ENCODE measurements around the gene ZNF213. TPM values are rescaled to one million over a fixed set of nuclear protein-coding genes. Genes with fewer than 3 reads are reported as not detected.

ZNF213 gene
- total and polyA plus RNA-seq, 2 experiments from 2014 or later = 3.4 to 4.0 TPM

DNA sequence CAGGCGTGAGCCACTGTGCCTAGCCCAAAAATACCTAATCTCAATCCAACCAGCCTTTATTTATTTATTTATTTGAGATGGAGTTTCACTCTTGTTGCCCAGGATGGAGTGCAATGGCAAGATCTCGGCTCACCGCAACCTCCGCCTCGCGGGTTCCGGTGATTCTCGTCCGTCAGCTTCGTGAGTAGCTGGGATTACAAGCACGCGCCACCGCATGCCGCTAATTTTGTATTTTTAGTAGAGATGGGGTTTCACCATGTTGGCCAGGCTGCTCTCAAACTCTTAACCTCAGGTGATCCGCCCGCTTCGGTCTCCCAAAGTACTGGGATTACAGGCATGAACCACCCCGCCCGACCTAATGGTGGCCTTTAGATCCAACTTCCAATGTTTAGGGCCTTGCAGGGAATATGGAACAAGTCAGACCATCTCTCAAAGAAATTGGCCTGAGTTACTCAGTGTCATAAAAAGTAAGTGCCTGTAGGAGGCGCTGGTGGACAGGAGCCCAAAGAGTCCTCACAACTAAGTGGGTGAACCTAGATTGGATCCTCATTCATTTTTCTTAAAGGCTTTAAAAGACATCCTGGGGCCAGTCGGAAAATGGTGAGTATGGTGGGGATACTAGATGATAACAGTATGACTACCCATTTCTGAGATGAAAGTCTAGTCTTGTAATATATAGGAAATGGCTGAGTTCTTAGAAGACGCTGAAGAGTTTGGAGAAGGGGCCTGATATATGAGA lies 40.4 kb upstream of the ZNF213 start:
- Histone ChIP-seq H2AFZ (no peak overlapping the region), H4K20me1 (ENCODE audit: insufficient read depth, poor library complexity, severe bottlenecking) (no peaks in the 10 kb centered on the region), H3K27me3 (peaks cover 6% of the 10 kb centered on the region), H3K4me3 (no peak overlapping the region), H3K79me2 (no peaks in the 10 kb centered on the region), H3K27ac (no peak overlapping the region), H3K4me2 (no peak overlapping the region), H3K9me2 (replicated peaks; ENCODE audit: insufficient read depth) (no peaks in the 10 kb centered on the region), H3K4me1 (ENCODE audit: insufficient read depth) (no peaks in the 10 kb centered on the region), H3K9me3 (ENCODE audit: low read depth) (no peaks in the 10 kb centered on the region), H3K36me3 (replicated peaks; ENCODE audit: insufficient read depth, low read depth) (no peaks in the 10 kb centered on the region)
- WGBS (ENCODE audit: low lambda C conversion rate, missing lambda C conversion rate) = 90% methylated on average over 22 of the region's 22 CpGs
- TF ChIP-seq, protein P1, sequence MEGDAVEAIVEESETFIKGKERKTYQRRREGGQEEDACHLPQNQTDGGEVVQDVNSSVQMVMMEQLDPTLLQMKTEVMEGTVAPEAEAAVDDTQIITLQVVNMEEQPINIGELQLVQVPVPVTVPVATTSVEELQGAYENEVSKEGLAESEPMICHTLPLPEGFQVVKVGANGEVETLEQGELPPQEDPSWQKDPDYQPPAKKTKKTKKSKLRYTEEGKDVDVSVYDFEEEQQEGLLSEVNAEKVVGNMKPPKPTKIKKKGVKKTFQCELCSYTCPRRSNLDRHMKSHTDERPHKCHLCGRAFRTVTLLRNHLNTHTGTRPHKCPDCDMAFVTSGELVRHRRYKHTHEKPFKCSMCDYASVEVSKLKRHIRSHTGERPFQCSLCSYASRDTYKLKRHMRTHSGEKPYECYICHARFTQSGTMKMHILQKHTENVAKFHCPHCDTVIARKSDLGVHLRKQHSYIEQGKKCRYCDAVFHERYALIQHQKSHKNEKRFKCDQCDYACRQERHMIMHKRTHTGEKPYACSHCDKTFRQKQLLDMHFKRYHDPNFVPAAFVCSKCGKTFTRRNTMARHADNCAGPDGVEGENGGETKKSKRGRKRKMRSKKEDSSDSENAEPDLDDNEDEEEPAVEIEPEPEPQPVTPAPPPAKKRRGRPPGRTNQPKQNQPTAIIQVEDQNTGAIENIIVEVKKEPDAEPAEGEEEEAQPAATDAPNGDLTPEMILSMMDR (IDR thresholded peaks at IDR 0.05; ENCODE audit: poor library complexity) = peak; percentile 27
- TF ChIP-seq EZH2 (IDR thresholded peaks at IDR 0.05; ENCODE audit: borderline replicate concordance) = no peak
- no peak for DNase-seq (ENCODE audit: low spot score)

DNA sequence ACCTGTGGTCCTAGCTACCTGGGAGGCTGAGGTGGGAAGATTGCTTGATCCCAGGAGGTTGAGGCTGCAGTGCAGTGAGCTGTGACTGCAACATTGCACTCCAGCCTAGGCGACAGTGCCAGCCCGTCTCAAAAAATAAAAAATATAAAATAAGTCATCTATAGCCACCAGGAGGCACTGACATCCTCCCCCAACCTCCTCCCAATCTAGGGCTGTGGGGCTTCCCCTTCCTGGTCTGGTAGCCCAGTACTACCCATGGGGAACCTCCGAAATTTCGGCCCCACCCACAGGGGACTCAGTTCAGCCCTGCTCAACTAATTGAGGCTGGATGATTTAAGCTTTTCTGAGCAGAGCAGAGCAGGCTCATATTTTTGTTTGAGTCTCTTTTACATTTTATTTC lies 39.0 kb upstream of the ZNF213 start:
- H3K79me2 ChIP-seq = no peaks in the 10 kb centered on the region
- no peaks in the 10 kb centered on the region for H3K9me3 ChIP-seq (ENCODE audit: low read depth)
- no peak overlapping the region for H3K4me3 ChIP-seq
- no peak overlapping the region for H3K4me2 ChIP-seq
- DNase-seq (ENCODE audit: low spot score) = no peak
- H3K36me3 ChIP-seq (replicated peaks; ENCODE audit: insufficient read depth, low read depth) = no peaks in the 10 kb centered on the region
- H4K20me1 ChIP-seq (ENCODE audit: insufficient read depth, poor library complexity, severe bottlenecking) = no peaks in the 10 kb centered on the region
- no peak overlapping the region for H2AFZ ChIP-seq
- TF ChIP-seq EZH2phosphoT487 (IDR thresholded peaks at IDR 0.05; ENCODE audit: low read depth, severe bottlenecking, unreplicated experiment) (no peak), EZH2 (IDR thresholded peaks at IDR 0.05; ENCODE audit: borderline replicate concordance) (no peak)
- TF ChIP-seq, protein P1 (IDR thresholded peaks at IDR 0.05; ENCODE audit: poor library complexity) = no peak
- no peak overlapping the region for H3K27ac ChIP-seq
- H3K4me1 ChIP-seq (ENCODE audit: insufficient read depth) = peaks cover 4% of the 10 kb centered on the region
- H3K9me2 ChIP-seq (replicated peaks; ENCODE audit: insufficient read depth) = no peaks in the 10 kb centered on the region
- 72% methylated on average over 4 of the region's 4 CpGs for WGBS (ENCODE audit: low lambda C conversion rate, missing lambda C conversion rate)
- H3K27me3 ChIP-seq = peaks cover 10% of the 10 kb centered on the region

DNA sequence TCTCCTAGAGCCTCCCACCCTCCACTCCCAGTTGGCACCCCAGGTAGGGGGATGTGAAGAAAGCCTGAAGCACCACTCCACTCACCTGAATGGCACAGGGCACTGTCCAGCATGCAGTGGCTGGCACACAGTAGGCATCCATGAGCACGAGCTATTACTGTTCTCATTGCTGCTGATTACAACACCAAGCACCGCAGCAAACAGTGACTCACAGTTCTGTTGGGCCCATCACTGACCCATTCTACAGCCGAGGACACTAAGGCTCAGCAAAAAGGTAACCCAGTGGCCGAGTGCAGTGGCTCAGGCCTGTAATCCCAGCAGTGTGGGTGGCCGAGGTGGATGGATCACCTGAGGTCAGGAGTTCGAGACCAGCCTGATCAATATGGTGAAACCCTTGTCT lies 38.5 kb upstream of the ZNF213 start:
- peaks cover 10% of the 10 kb centered on the region for H3K27me3 ChIP-seq
- no peaks in the 10 kb centered on the region for H4K20me1 ChIP-seq (ENCODE audit: insufficient read depth, poor library complexity, severe bottlenecking)
- no peaks in the 10 kb centered on the region for H3K79me2 ChIP-seq
- H3K4me1 ChIP-seq (ENCODE audit: insufficient read depth) = peaks cover 4% of the 10 kb centered on the region
- DNase-seq (ENCODE audit: low spot score) = no peak
- H3K4me2 ChIP-seq = no peak overlapping the region
- no peak overlapping the region for H3K4me3 ChIP-seq
- H3K27ac ChIP-seq = no peak overlapping the region
- H2AFZ ChIP-seq = no peak overlapping the region
- TF ChIP-seq, protein P1 (IDR thresholded peaks at IDR 0.05; ENCODE audit: poor library complexity) = no peak
- TF ChIP-seq EZH2phosphoT487 (IDR thresholded peaks at IDR 0.05; ENCODE audit: low read depth, severe bottlenecking, unreplicated experiment) = no peak
- TF ChIP-seq EZH2 (IDR thresholded peaks at IDR 0.05; ENCODE audit: borderline replicate concordance) = no peak
- no peaks in the 10 kb centered on the region for H3K36me3 ChIP-seq (replicated peaks; ENCODE audit: insufficient read depth, low read depth)
- no peaks in the 10 kb centered on the region for H3K9me3 ChIP-seq (ENCODE audit: low read depth)
- no peaks in the 10 kb centered on the region for H3K9me2 ChIP-seq (replicated peaks; ENCODE audit: insufficient read depth)
- 85% methylated on average over 6 of the region's 6 CpGs for WGBS (ENCODE audit: low lambda C conversion rate, missing lambda C conversion rate)
